ENCODE measurements around the gene MCAM.

MCAM gene

GRCh38 chr11:119267645-119268044 lies 49.3 kb downstream of the MCAM start:
- no peak overlapping the region for H3K4me3 ChIP-seq (ENCODE audit: low read depth, low read length)

GRCh38 chr11:119266517-119267255 lies 50.2 kb downstream of the MCAM start:
- no peak overlapping the region for H3K4me3 ChIP-seq (ENCODE audit: low read depth, low read length)

- no peak overlapping the region for H3K4me3 ChIP-seq (ENCODE audit: low read depth, low read length)
Observed at GRCh38 chr11:119266063-119266462, 50.9 kb downstream of the MCAM start.

- H3K4me3 ChIP-seq (ENCODE audit: low read depth, low read length) = no peak overlapping the region
Observed at GRCh38 chr11:119263352-119263940, 53.5 kb downstream of the MCAM start.

- no peak overlapping the region for H3K4me3 ChIP-seq (ENCODE audit: low read depth, low read length)
Observed at GRCh38 chr11:119262668-119263351, 54.1 kb downstream of the MCAM start.

GRCh38 chr11:119258983-119259382 lies 57.9 kb downstream of the MCAM start:
- no peak overlapping the region for H3K4me3 ChIP-seq (ENCODE audit: low read depth, low read length)

Measured in iPS-11a (cell line).